Hepatocyte (in vitro differentiated cells): ENCODE results near the gene CDH6. TPM values are rescaled to one million over a fixed set of nuclear protein-coding genes. Genes with fewer than 3 reads are reported as not detected.

ENCODE experiments used
- DNase-seq: peaks from one replicate; pipeline ENCODE4 v3.0.0-alpha.2; 2016; ENCODE audit warnings: low spot score
- H2AFZ ChIP-seq: fragments of 200-600 bp; sonication (generic); 2 replicates; pipeline ENCODE4 v1.6.0; 2016; ENCODE audit warnings: antibody characterized with exemption, mild to moderate bottlenecking
- H3K27ac ChIP-seq: fragments of 200-600 bp; sonication (generic); 2 replicates; pipeline ENCODE4 v1.5.1; 2016; ENCODE audit warnings: mild to moderate bottlenecking
- H3K27me3 ChIP-seq: fragments of 200-600 bp; sonication (generic); 2 replicates; pipeline ENCODE4 v1.6.1; 2016
- H3K36me3 ChIP-seq: fragments of 200-600 bp; sonication (generic); replicated peaks from 2 replicates; pipeline ENCODE4 v1.5.1; 2016; ENCODE audit warnings: low read depth; ENCODE audit not compliant: insufficient read depth
- H3K4me1 ChIP-seq: fragments of 200-600 bp; sonication (generic); 2 replicates; pipeline ENCODE4 v1.5.1; 2016; ENCODE audit warnings: mild to moderate bottlenecking, moderate library complexity; ENCODE audit not compliant: insufficient read depth
- H3K4me2 ChIP-seq: fragments of 200-600 bp; sonication (generic); 2 replicates; pipeline ENCODE4 v1.6.0; 2016
- H3K4me3 ChIP-seq: fragments of 200-600 bp; sonication (generic); 2 replicates; pipeline ENCODE4 v1.5.1; 2016; ENCODE audit warnings: mild to moderate bottlenecking
- H3K79me2 ChIP-seq: fragments of 200-600 bp; sonication (generic); 2 replicates; pipeline ENCODE4 v1.6.0; 2017; ENCODE audit warnings: mild to moderate bottlenecking
- H3K9me2 ChIP-seq: fragments of 200-600 bp; sonication (generic); replicated peaks from 2 replicates; pipeline ENCODE4 v1.6.0; 2017; ENCODE audit warnings: mild to moderate bottlenecking; ENCODE audit not compliant: insufficient read depth
- H3K9me3 ChIP-seq: fragments of 200-600 bp; sonication (generic); 2 replicates; pipeline ENCODE4 v1.5.1; 2016; ENCODE audit warnings: low read depth, mild to moderate bottlenecking
- H4K20me1 ChIP-seq: fragments of 200-600 bp; sonication (generic); 2 replicates; pipeline ENCODE4 v1.6.0; 2016; ENCODE audit warnings: mild to moderate bottlenecking; ENCODE audit not compliant: insufficient read depth, poor library complexity, severe bottlenecking
- CTCF ChIP-seq: fragments of 200-600 bp; sonication (generic); IDR thresholded peaks from 2 replicates; pipeline ENCODE4 v1.5.1; 2016; ENCODE audit warnings: antibody characterized with exemption, mild to moderate bottlenecking; ENCODE audit not compliant: poor library complexity
- EZH2 ChIP-seq: fragments of 200-600 bp; sonication (generic); IDR thresholded peaks from 2 replicates; pipeline ENCODE4 v1.6.1; 2016; ENCODE audit warnings: antibody characterized with exemption, mild to moderate bottlenecking, borderline replicate concordance
- EZH2phosphoT487 ChIP-seq: fragments of 200-600 bp; sonication (generic); IDR thresholded peaks from one replicate; pipeline ENCODE4 v1.6.1; 2018; ENCODE audit warnings: antibody characterized with exemption, mild to moderate bottlenecking, low read depth, moderate library complexity; ENCODE audit not compliant: unreplicated experiment, severe bottlenecking
- polyA plus RNA-seq: library from polyadenylated mRNA; unstranded; fragments of >200 nt; fragmentation: Nextera tagmentation; extraction: Ambion mirVana; gene quantifications from 2 replicates; pipeline ENCODE4 v1.2.1, GENCODE V29; 2016
- total RNA-seq: library from RNA; depleted of rRNA; stranded (reverse); fragments of >200 nt; gene quantifications from 2 replicates; pipeline ENCODE4 v1.2.3, GENCODE V29; 2014

Gene CDH6
- total and polyA plus RNA-seq, 2 experiments from 2014 or later, result 11.6 to 36.9 TPM

DNA sequence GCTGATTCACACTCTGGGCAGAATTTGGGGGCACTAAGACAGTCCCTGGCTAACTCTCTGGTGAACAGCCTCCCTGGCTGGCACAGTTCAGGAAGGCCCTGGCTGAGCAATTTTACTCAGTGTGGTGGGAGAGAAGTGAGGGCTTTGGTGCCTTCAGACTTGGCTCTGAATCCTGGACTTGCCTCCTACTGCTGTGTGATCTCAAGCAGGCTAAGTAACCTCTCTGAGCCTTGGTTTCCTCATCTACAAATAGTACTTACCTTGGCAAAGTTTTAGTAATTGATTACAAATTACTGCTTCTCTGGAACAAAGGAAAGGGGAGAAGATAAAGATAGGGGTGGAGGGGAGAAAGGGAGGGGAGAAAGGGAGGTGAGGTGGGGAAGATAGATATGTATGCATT lies 184.7 kb downstream of the CDH6 start:
- no peak for DNase-seq
- Histone ChIP-seq H4K20me1 (no peaks in the 10 kb centered on the region), H3K27me3 (no peaks in the 10 kb centered on the region), H3K36me3 (no peaks in the 10 kb centered on the region), H3K9me2 (no peaks in the 10 kb centered on the region), H3K9me3 (no peaks in the 10 kb centered on the region), H3K79me2 (no peaks in the 10 kb centered on the region), H3K4me3 (no peak overlapping the region), H3K4me1 (peaks cover 15% of the 10 kb centered on the region), H3K4me2 (peak overlapping the region; percentile 40), H2AFZ (no peak overlapping the region), H3K27ac (peak overlapping the region; percentile 18)
- TF ChIP-seq EZH2phosphoT487 (no peak), CTCF (no peak), EZH2 (no peak)
